Liver (tissue), 9 donors: ENCODE measurements around the gene NEK10. TPM values are rescaled to one million over a fixed set of nuclear protein-coding genes. Genes with fewer than 3 reads are reported as not detected.
"Not testable (repeated sequence)": the region's sequence is repeated elsewhere in the genome, so short reads cannot be mapped to it uniquely, and the experiment has no call there.

Experiments used
- DNase-seq: peaks from one replicate; pipeline ENCODE4 v3.0.0-alpha.2; 2017; ENCODE audit warnings: low spot score
- H3K27ac ChIP-seq, 2 donors: one replicate each; pipeline ENCODE4 v1.7.0; 2013; ENCODE audit warnings: inconsistent platforms in 2 of 2, low read length in 2 of 2, control low read depth in 1 of 2, low read depth in 1 of 2, mild to moderate bottlenecking in 1 of 2
- H3K27me3 ChIP-seq, 4 donors: one replicate each; pipeline versions ENCODE4 v1.6.1 to v1.7.0; 2013; ENCODE audit warnings: low read length in 3 of 4, inconsistent platforms in 1 of 4, mild to moderate bottlenecking in 1 of 4, moderate library complexity in 1 of 4; ENCODE audit not compliant: control insufficient read depth in 4 of 4, insufficient read depth in 4 of 4
- H3K36me3 ChIP-seq, 4 donors: one replicate each; pipeline versions ENCODE4 v1.6.1 to v1.7.0; 2013; ENCODE audit warnings: low read length in 3 of 4, mild to moderate bottlenecking in 3 of 4, low read depth in 1 of 4, moderate library complexity in 1 of 4; ENCODE audit not compliant: control insufficient read depth in 4 of 4, insufficient read depth in 3 of 4
- H3K4me1 ChIP-seq, 4 donors: one replicate each; pipeline versions ENCODE4 v1.6.1 to v1.7.0; 2013; ENCODE audit warnings: low read length in 3 of 4, mild to moderate bottlenecking in 3 of 4, moderate library complexity in 1 of 4; ENCODE audit not compliant: control insufficient read depth in 4 of 4, insufficient read depth in 4 of 4
- H3K4me3 ChIP-seq, 3 donors: one replicate each; pipeline versions ENCODE4 v1.6.1 to v1.7.0; 2013; ENCODE audit warnings: low read length in 3 of 3, control low read depth in 1 of 3, low read depth in 1 of 3, mild to moderate bottlenecking in 1 of 3
- H3K9ac ChIP-seq, 2 donors: one replicate each; pipeline ENCODE4 v1.7.0; 2013; ENCODE audit warnings: low read length in 2 of 2, mild to moderate bottlenecking in 2 of 2, moderate library complexity in 2 of 2, control low read depth in 1 of 2, low read depth in 1 of 2
- H3K9me3 ChIP-seq, 4 donors: one replicate each; pipeline versions ENCODE4 v1.6.1 to v1.7.0; 2013; ENCODE audit warnings: low read length in 3 of 4; ENCODE audit not compliant: control insufficient read depth in 4 of 4
- CTCF ChIP-seq: fragments of 150-350 bp; IDR thresholded peaks from 2 replicates; pipeline ENCODE4 v1.5.1; 2017; ENCODE audit warnings: improper control_type of control experiment, low read depth, low read length; ENCODE audit not compliant: missing input control
- EGR1 ChIP-seq, 2 donors: IDR thresholded peaks; 2 replicates each; pipeline ENCODE4 v1.6.1; 2016 to 2018; ENCODE audit warnings: antibody characterized with exemption in 2 of 2, low read depth in 2 of 2
- FOXA1 ChIP-seq: IDR thresholded peaks from 2 replicates; pipeline ENCODE4 v1.6.1; 2016; ENCODE audit warnings: antibody characterized with exemption
- GABPA ChIP-seq, 2 donors: IDR thresholded peaks in 1 of 2; conservative IDR thresholded peaks in 1 of 2; 2 replicates each; pipeline ENCODE4 v1.6.1; 2016; ENCODE audit warnings: antibody characterized with exemption in 2 of 2, mild to moderate bottlenecking in 1 of 2, moderate library complexity in 1 of 2
- HNF4A ChIP-seq, 2 donors: conservative IDR thresholded peaks; 2 replicates each; pipeline ENCODE4 v1.6.1; 2016; ENCODE audit warnings: antibody characterized with exemption in 2 of 2, mild to moderate bottlenecking in 2 of 2
- HNF4G ChIP-seq: IDR thresholded peaks from 2 replicates; pipeline ENCODE4 v1.6.1; 2016; ENCODE audit warnings: antibody characterized with exemption
- JUND ChIP-seq, 2 donors: IDR thresholded peaks; 2 replicates each; pipeline ENCODE4 v1.6.1; 2016; ENCODE audit warnings: antibody characterized with exemption in 2 of 2
- NR2F2 ChIP-seq: IDR thresholded peaks from 2 replicates; pipeline ENCODE4 v1.6.1; 2016; ENCODE audit warnings: antibody characterized with exemption
- RAD21 ChIP-seq, 2 donors: IDR thresholded peaks; 2 replicates each; pipeline ENCODE4 v1.6.1; 2016; ENCODE audit warnings: antibody characterized with exemption in 2 of 2, mild to moderate bottlenecking in 2 of 2
- REST ChIP-seq: IDR thresholded peaks from 2 replicates; pipeline ENCODE4 v1.6.1; 2016; ENCODE audit warnings: antibody characterized with exemption, mild to moderate bottlenecking
- RXRA ChIP-seq, 2 donors: IDR thresholded peaks; 2 replicates each; pipeline ENCODE4 v1.6.1; 2017 to 2018; ENCODE audit warnings: antibody characterized with exemption in 2 of 2, mild to moderate bottlenecking in 1 of 2
- SP1 ChIP-seq: IDR thresholded peaks from 2 replicates; pipeline ENCODE4 v1.6.1; 2018; ENCODE audit warnings: antibody characterized with exemption, mild to moderate bottlenecking
- TAF1 ChIP-seq: conservative IDR thresholded peaks from 2 replicates; pipeline ENCODE4 v1.6.1; 2016; ENCODE audit warnings: antibody characterized with exemption, mild to moderate bottlenecking
- YY1 ChIP-seq: IDR thresholded peaks from 2 replicates; pipeline ENCODE4 v1.6.1; 2016; ENCODE audit warnings: antibody characterized with exemption, mild to moderate bottlenecking
- whole genome bisulfite sequencing: extraction: QIAGEN DNeasy Blood & Tissue Kit; methylation state at CpG from one replicate; pipeline ENCODE4 v1.1.7; 2013; 5-methylcytosine and 5-hydroxymethylcytosine counted together
- polyA plus RNA-seq, 2 donors: library from polyadenylated mRNA; stranded (reverse) in 1 of 2; unstranded in 1 of 2; fragments of 200-250 nt in 1 of 2; fragments of >200 nt in 1 of 2; fragmentation: Nextera tagmentation in 1 of 2; extraction: Ambion mirVana in 1 of 2; gene quantifications; one replicate each; pipeline versions ENCODE4 v1.2.1 to v1.2.3, GENCODE V29; 2013 to 2015
- total RNA-seq, 2 donors: library from RNA; depleted of rRNA; stranded (reverse); fragments of >200 nt; gene quantifications; one replicate each; pipeline ENCODE4 v1.2.3, GENCODE V29; 2014
- TF ChIP-seq, protein P1 (sequence below): IDR thresholded peaks from 2 replicates; pipeline ENCODE4 v1.6.1; 2016; ENCODE audit warnings: antibody characterized with exemption
- TF ChIP-seq, protein P2 (sequence below): IDR thresholded peaks from 2 replicates; pipeline ENCODE4 v1.6.1; 2016; ENCODE audit warnings: antibody characterized with exemption
- TF ChIP-seq, protein P3 (sequence below): IDR thresholded peaks from 2 replicates; pipeline ENCODE4 v1.6.1; 2016; ENCODE audit warnings: antibody characterized with exemption
- donor health status: healthy.
- donor health status: healthy.
- donor health status: healthy.
- donor health status: healthy.
- donor health status: healthy.

Gene NEK10
- total and polyA plus RNA-seq, 4 donors: 0.23 to 2.1 (median 0.70) TPM; not detected in 1

GRCh38 chr3:27333843-27334242 is 35.3 kb downstream of the NEK10 start (continued):
- TF ChIP-seq, protein P1, sequence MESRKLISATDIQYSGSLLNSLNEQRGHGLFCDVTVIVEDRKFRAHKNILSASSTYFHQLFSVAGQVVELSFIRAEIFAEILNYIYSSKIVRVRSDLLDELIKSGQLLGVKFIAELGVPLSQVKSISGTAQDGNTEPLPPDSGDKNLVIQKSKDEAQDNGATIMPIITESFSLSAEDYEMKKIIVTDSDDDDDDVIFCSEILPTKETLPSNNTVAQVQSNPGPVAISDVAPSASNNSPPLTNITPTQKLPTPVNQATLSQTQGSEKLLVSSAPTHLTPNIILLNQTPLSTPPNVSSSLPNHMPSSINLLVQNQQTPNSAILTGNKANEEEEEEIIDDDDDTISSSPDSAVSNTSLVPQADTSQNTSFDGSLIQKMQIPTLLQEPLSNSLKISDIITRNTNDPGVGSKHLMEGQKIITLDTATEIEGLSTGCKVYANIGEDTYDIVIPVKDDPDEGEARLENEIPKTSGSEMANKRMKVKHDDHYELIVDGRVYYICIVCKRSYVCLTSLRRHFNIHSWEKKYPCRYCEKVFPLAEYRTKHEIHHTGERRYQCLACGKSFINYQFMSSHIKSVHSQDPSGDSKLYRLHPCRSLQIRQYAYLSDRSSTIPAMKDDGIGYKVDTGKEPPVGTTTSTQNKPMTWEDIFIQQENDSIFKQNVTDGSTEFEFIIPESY: no peak
- TF ChIP-seq HNF4G: no peak
- TF ChIP-seq TAF1: no peak

- H3K27ac ChIP-seq, H3K9me3 ChIP-seq, H3K4me1 ChIP-seq, H3K4me3 ChIP-seq, H3K9ac ChIP-seq, H3K27me3 ChIP-seq, H3K36me3 ChIP-seq, DNase-seq: not testable (repeated sequence)
- WGBS: 95% methylated on average over 4 of the region's 4 CpGs
- TF ChIP-seq SP1: peak; percentile 19
Measured at GRCh38 chr3:27328982-27329762, 40.0 kb downstream of the NEK10 start.

GRCh38 chr3:27326629-27327545 is 42.3 kb downstream of the NEK10 start:
- 89% methylated on average over 8 of the region's 8 CpGs for WGBS
- TF ChIP-seq NR2F2: peak; percentile 62
- TF ChIP-seq REST: no peak
- no peaks in the 10 kb centered on the region for H3K9me3 ChIP-seq
- DNase-seq: no peak
- H3K27me3 ChIP-seq: no peaks in the 10 kb centered on the region
- no peaks in the 10 kb centered on the region for H3K36me3 ChIP-seq
- H3K4me1 ChIP-seq: no peaks in the 10 kb centered on the region
- no peak overlapping the region for H3K9ac ChIP-seq
- no peak overlapping the region for H3K27ac ChIP-seq
- no peak overlapping the region for H3K4me3 ChIP-seq

DNA sequence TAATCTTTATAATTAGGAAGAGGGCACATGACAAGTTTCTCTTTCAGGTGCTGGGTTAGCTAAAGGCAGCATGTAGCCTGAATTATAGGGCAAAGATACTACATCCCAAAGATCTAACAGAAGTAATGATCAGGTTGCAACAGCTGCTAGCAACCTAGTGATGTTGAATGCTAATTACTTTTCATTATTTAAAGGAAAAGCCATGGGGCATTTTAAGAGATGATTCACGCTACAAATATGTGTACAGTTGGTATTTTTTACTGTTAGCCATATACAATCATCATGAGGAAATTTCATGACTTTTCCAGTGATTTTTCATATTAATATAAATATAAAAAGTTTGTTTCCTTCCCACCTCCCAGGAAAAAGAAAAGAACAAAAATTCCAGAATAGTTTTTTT is 43.0 kb downstream of the NEK10 start:
- no peaks in the 10 kb centered on the region for H3K4me1 ChIP-seq
- H3K9me3 ChIP-seq: no peaks in the 10 kb centered on the region
- no peak overlapping the region for H3K27ac ChIP-seq
- H3K27me3 ChIP-seq: no peaks in the 10 kb centered on the region
- no peak for DNase-seq
- 91% methylated on average over 1 of the region's 1 CpG for WGBS
- H3K36me3 ChIP-seq: no peaks in the 10 kb centered on the region
- H3K9ac ChIP-seq: no peak overlapping the region
- H3K4me3 ChIP-seq: no peak overlapping the region
- TF ChIP-seq EGR1 (IDR thresholded peaks at IDR 0.05; ENCODE audit: low read depth in 2 of 2): no peak
- no peak for TF ChIP-seq JUND (IDR thresholded peaks at IDR 0.05)
- no peak for TF ChIP-seq YY1
- no peak for TF ChIP-seq RAD21 (IDR thresholded peaks at IDR 0.05)
- TF ChIP-seq GABPA (IDR thresholded peaks at IDR 0.05 in 1 of 2, conservative IDR thresholded peaks at IDR 0.05 in 1 of 2): no peak
- no peak for TF ChIP-seq CTCF
- no peak for TF ChIP-seq SP1
- no peak for TF ChIP-seq RXRA (IDR thresholded peaks at IDR 0.05)
- TF ChIP-seq HNF4G: no peak
- no peak for TF ChIP-seq HNF4A (conservative IDR thresholded peaks at IDR 0.05)
- TF ChIP-seq, protein P2, sequence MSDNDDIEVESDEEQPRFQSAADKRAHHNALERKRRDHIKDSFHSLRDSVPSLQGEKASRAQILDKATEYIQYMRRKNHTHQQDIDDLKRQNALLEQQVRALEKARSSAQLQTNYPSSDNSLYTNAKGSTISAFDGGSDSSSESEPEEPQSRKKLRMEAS: no peak
- TF ChIP-seq, protein P3, sequence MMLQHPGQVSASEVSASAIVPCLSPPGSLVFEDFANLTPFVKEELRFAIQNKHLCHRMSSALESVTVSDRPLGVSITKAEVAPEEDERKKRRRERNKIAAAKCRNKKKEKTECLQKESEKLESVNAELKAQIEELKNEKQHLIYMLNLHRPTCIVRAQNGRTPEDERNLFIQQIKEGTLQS: no peak
- no peak for TF ChIP-seq FOXA1
- TF ChIP-seq NR2F2: no peak
